Measurements from ENCODE around the gene GDAP2. TPM values are rescaled to one million over a fixed set of nuclear protein-coding genes. Genes with fewer than 3 reads are reported as not detected.

Gene GDAP2
- total RNA-seq, 1 experiment from 2014 or later: 38.1 TPM

- Histone ChIP-seq H4K20me1 (ENCODE audit: insufficient read depth) (no peaks in the 10 kb centered on the region), H2AFZ (no peak overlapping the region), H3K27me3 (ENCODE audit: insufficient read depth, low read depth) (no peaks in the 10 kb centered on the region), H3K36me3 (ENCODE audit: low read depth) (no peaks in the 10 kb centered on the region), H3K79me2 (ENCODE audit: low read depth) (no peaks in the 10 kb centered on the region), H3K4me1 (replicated peaks; ENCODE audit: insufficient read depth) (peaks cover 28% of the 10 kb centered on the region), H3K27ac (no peak overlapping the region), H3F3A (ENCODE audit: insufficient read depth, low read depth) (peaks cover 1% of the 10 kb centered on the region; the same call in 1 of the 2 replicates), H3K4me3 (no peak overlapping the region), H3K9me3 (ENCODE audit: insufficient read depth, low read depth) (peaks cover 3% of the 10 kb centered on the region; the same call in 1 of the 2 replicates), H3K9me2 (ENCODE audit: insufficient read depth) (no peaks in the 10 kb centered on the region), H3K4me2 (no peak overlapping the region)
- CTCF ChIA-PET: interaction anchor here (0.6 kb wide), 1 partner anchor 307 kb away, joined by 6 read pairs; no protein-coding TSS in a partner anchor
- TF ChIP-seq EZH2 (IDR thresholded peaks at IDR 0.05; ENCODE audit: low read depth) (no peak), CTCF (conservative IDR thresholded peaks at IDR 0.05) (no peak)
- no TSS peak for BruUV-seq (replicated peaks)
- no peak for DNase-seq
- intact Hi-C loops (cut with micrococcal nuclease; ENCODE audit: unreplicated experiment): loop anchor here (10.0 kb wide), 1 partner anchor 215 kb away; the partner anchor contains the start of gene TENT5C
- POLR2A ChIA-PET (ENCODE audit: unreplicated experiment): no interaction called here
Observed at GRCh38 chr1:117820096-117820495, 109.3 kb downstream of the GDAP2 start.

DNA sequence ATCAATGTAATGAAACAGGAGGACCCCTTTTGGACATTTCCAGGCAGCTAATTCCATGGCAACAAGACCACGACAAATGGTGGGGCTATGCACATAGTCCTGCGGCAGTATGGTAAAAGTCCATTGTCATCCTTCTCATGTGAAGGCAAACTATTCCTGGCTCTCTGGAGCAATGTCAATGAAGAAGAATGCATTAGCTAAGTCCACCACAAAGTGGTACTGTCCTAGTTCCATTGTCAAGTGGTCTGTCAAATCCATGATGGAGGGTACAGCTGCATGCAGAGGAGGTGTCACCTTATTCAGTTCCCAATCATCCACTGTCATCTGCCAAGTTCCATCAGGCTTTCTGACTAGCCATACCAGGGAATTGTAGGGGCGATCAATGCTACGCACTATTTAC lies 110.1 kb downstream of the GDAP2 start:
- Histone ChIP-seq H3K79me2 (ENCODE audit: low read depth) (no peaks in the 10 kb centered on the region), H3K36me3 (ENCODE audit: low read depth) (no peaks in the 10 kb centered on the region), H3K27me3 (ENCODE audit: insufficient read depth, low read depth) (no peaks in the 10 kb centered on the region), H3K27ac (no peak overlapping the region), H3K4me2 (no peak overlapping the region), H3K4me1 (replicated peaks; ENCODE audit: insufficient read depth) (peaks cover 21% of the 10 kb centered on the region), H2AFZ (no peak overlapping the region), H3K9me3 (ENCODE audit: insufficient read depth, low read depth) (peaks cover 3% of the 10 kb centered on the region; the same call in 1 of the 2 replicates), H3F3A (ENCODE audit: insufficient read depth, low read depth) (no peaks in the 10 kb centered on the region), H3K9me2 (ENCODE audit: insufficient read depth) (no peaks in the 10 kb centered on the region), H4K20me1 (ENCODE audit: insufficient read depth) (no peaks in the 10 kb centered on the region), H3K4me3 (no peak overlapping the region)
- ChIA-PET CTCF (no interaction called here), POLR2A (ENCODE audit: unreplicated experiment) (no interaction called here)
- no TSS peak for BruUV-seq (replicated peaks)
- DNase-seq: no peak
- intact Hi-C loops (cut with micrococcal nuclease; ENCODE audit: unreplicated experiment): no loop called here
- TF ChIP-seq EZH2 (IDR thresholded peaks at IDR 0.05; ENCODE audit: low read depth) (no peak), CTCF (conservative IDR thresholded peaks at IDR 0.05) (no peak)

GRCh38 chr1:117818456-117818855 lies 111.0 kb downstream of the GDAP2 start:
- intact Hi-C loops (cut with micrococcal nuclease; ENCODE audit: unreplicated experiment): no loop called here
- Histone ChIP-seq H4K20me1 (ENCODE audit: insufficient read depth) (no peaks in the 10 kb centered on the region), H3K9me3 (ENCODE audit: insufficient read depth, low read depth) (peaks cover 3% of the 10 kb centered on the region; the same call in 1 of the 2 replicates), H2AFZ (no peak overlapping the region), H3K36me3 (ENCODE audit: low read depth) (no peaks in the 10 kb centered on the region), H3K4me2 (no peak overlapping the region), H3K9me2 (ENCODE audit: insufficient read depth) (no peaks in the 10 kb centered on the region), H3K79me2 (ENCODE audit: low read depth) (no peaks in the 10 kb centered on the region), H3K27me3 (ENCODE audit: insufficient read depth, low read depth) (no peaks in the 10 kb centered on the region), H3F3A (ENCODE audit: insufficient read depth, low read depth) (no peaks in the 10 kb centered on the region), H3K4me1 (replicated peaks; ENCODE audit: insufficient read depth) (peaks cover 21% of the 10 kb centered on the region), H3K27ac (no peak overlapping the region), H3K4me3 (no peak overlapping the region)
- TF ChIP-seq CTCF (conservative IDR thresholded peaks at IDR 0.05) (no peak), EZH2 (IDR thresholded peaks at IDR 0.05; ENCODE audit: low read depth) (no peak)
- no peak for DNase-seq
- BruUV-seq (replicated peaks): no TSS peak
- ChIA-PET CTCF (no interaction called here), POLR2A (ENCODE audit: unreplicated experiment) (no interaction called here)
